GM23338 (cell line): ENCODE data around the gene ANAPC7. TPM values are rescaled to one million over a fixed set of nuclear protein-coding genes. Genes with fewer than 3 reads are reported as not detected.

Experiments used
- ATAC-seq: fragments of 200-7000 bp; cut with Tn5 transposase; 3 replicates; pipeline ENCODE4 v1.9.1; 2020
- DNase-seq: peaks from one replicate; pipeline ENCODE4 v3.0.0-alpha.2; 2015; ENCODE audit warnings: low spot score
- H2AFZ ChIP-seq: fragments of 200-600 bp; sonication (generic); 2 replicates; pipeline ENCODE4 v1.8.0; 2016; ENCODE audit warnings: antibody characterized with exemption, mild to moderate bottlenecking, moderate library complexity
- H3F3A ChIP-seq: fragments of 200-600 bp; sonication (generic); replicated peaks from 2 replicates; pipeline ENCODE4 v1.8.0; 2017; ENCODE audit warnings: antibody characterized with exemption, mixed run types, low read depth
- H3K27ac ChIP-seq: fragments of 200-600 bp; sonication (generic); 2 replicates; pipeline ENCODE4 v1.6.1; 2016; ENCODE audit warnings: low read depth
- H3K27me3 ChIP-seq: fragments of 200-600 bp; sonication (generic); 2 replicates; pipeline ENCODE4 v1.8.0; 2016; ENCODE audit warnings: mild to moderate bottlenecking, mixed run types, moderate library complexity; ENCODE audit not compliant: insufficient read depth
- H3K36me3 ChIP-seq: fragments of 200-600 bp; sonication (generic); 2 replicates; pipeline ENCODE4 v1.8.0; 2016; ENCODE audit warnings: mild to moderate bottlenecking; ENCODE audit not compliant: insufficient read depth
- H3K4me1 ChIP-seq: fragments of 200-600 bp; sonication (generic); 2 replicates; pipeline ENCODE4 v1.8.0; 2016; ENCODE audit warnings: mild to moderate bottlenecking, moderate library complexity; ENCODE audit not compliant: insufficient read depth
- H3K4me2 ChIP-seq: fragments of 200-600 bp; sonication (generic); 2 replicates; pipeline ENCODE4 v1.7.1; 2017; ENCODE audit warnings: mixed run types
- H3K4me3 ChIP-seq: fragments of 200-600 bp; sonication (generic); 2 replicates; pipeline ENCODE4 v1.6.1; 2016; ENCODE audit warnings: mixed run types
- H3K79me2 ChIP-seq: fragments of 200-600 bp; sonication (generic); replicated peaks from 2 replicates; pipeline ENCODE4 v1.8.0; 2017; ENCODE audit warnings: mild to moderate bottlenecking; ENCODE audit not compliant: insufficient read depth
- H3K9me2 ChIP-seq: fragments of 200-600 bp; sonication (generic); 2 replicates; pipeline ENCODE4 v1.8.0; 2017; ENCODE audit not compliant: insufficient read depth
- H4K20me1 ChIP-seq: fragments of 200-600 bp; sonication (generic); replicated peaks from 2 replicates; pipeline ENCODE4 v1.8.0; 2017; ENCODE audit warnings: mild to moderate bottlenecking; ENCODE audit not compliant: insufficient read depth
- H3K27ac Mint-ChIP-seq: 2 replicates; pipeline ENCODE4 v1.8.0; 2020; ENCODE audit warnings: inconsistent platforms, mild to moderate bottlenecking, moderate library complexity, mixed read lengths
- H3K27me3 Mint-ChIP-seq: 3 replicates; pipeline ENCODE4 v1.8.0; 2022; ENCODE audit warnings: low read depth, mild to moderate bottlenecking, moderate library complexity, mixed read lengths, inconsistent platforms; ENCODE audit not compliant: insufficient read depth, poor library complexity
- H3K36me3 Mint-ChIP-seq: 3 replicates; pipeline ENCODE4 v1.8.0; 2021; ENCODE audit warnings: low read depth, mild to moderate bottlenecking, inconsistent platforms, moderate library complexity, mixed read lengths
- H3K4me1 Mint-ChIP-seq: 3 replicates; pipeline ENCODE4 v1.8.0; 2020; ENCODE audit warnings: mild to moderate bottlenecking, inconsistent platforms, mixed read lengths
- H3K4me3 Mint-ChIP-seq: 3 replicates; pipeline ENCODE4 v1.8.0; 2021; ENCODE audit warnings: moderate library complexity, mild to moderate bottlenecking, inconsistent platforms, mixed read lengths
- H3K9me3 Mint-ChIP-seq: 3 replicates; pipeline ENCODE4 v1.8.0; 2020; ENCODE audit warnings: moderate library complexity, mild to moderate bottlenecking, inconsistent platforms, mixed read lengths
- CREB1 ChIP-seq: fragments of 250-450 bp; sonication (Bioruptor Pico); IDR thresholded peaks from 2 replicates; pipeline ENCODE4 v1.5.0; 2020; ENCODE audit warnings: low read depth, mild to moderate bottlenecking, moderate library complexity
- CTCF ChIP-seq, 2 experiments: fragments of 200-600 bp in 1 of 2; sonication (generic) in 1 of 2; conservative IDR thresholded peaks; 2 replicates each; pipeline versions ENCODE4 v1.5.1 to v1.6.1; 2016 to 2017; ENCODE audit warnings: antibody characterized with exemption in 2 of 2, low read depth in 2 of 2, mild to moderate bottlenecking in 2 of 2, moderate library complexity in 1 of 2
- ETS1 ChIP-seq: IDR thresholded peaks from 2 replicates; pipeline ENCODE4 v1.6.1; 2016; ENCODE audit warnings: antibody characterized with exemption
- EZH2 ChIP-seq: fragments of 200-600 bp; sonication (generic); IDR thresholded peaks from one replicate; pipeline ENCODE4 v1.8.0; 2017; ENCODE audit warnings: antibody characterized with exemption, mild to moderate bottlenecking, low read depth; ENCODE audit not compliant: unreplicated experiment
- JUNB ChIP-seq: IDR thresholded peaks from one replicate; pipeline ENCODE4 v1.6.1; 2016; ENCODE audit warnings: antibody characterized with exemption; ENCODE audit not compliant: unreplicated experiment
- NANOG ChIP-seq: IDR thresholded peaks from 2 replicates; pipeline ENCODE4 v1.6.1; 2016; ENCODE audit warnings: antibody characterized with exemption, borderline replicate concordance
- STAT1 ChIP-seq: IDR thresholded peaks from one replicate; pipeline ENCODE4 v1.6.1; 2016; ENCODE audit warnings: antibody characterized with exemption; ENCODE audit not compliant: unreplicated experiment
- ZNF114 ChIP-seq: fragments of 250-450 bp; sonication (Bioruptor Pico); IDR thresholded peaks from 2 replicates; pipeline ENCODE4 v1.5.0; 2020; ENCODE audit warnings: mild to moderate bottlenecking, moderate library complexity
- ZNF331 ChIP-seq: fragments of 250-450 bp; sonication (Bioruptor Pico); IDR thresholded peaks from 2 replicates; pipeline ENCODE4 v1.5.0; 2020; ENCODE audit warnings: low read depth, mild to moderate bottlenecking, moderate library complexity
- polyA plus RNA-seq: library from polyadenylated mRNA; unstranded; fragments of >200 nt; fragmentation: Nextera tagmentation; extraction: Ambion mirVana; gene quantifications from 2 replicates; pipeline ENCODE4 v1.2.1, GENCODE V29; 2016
- total RNA-seq: library from RNA; depleted of rRNA; stranded (reverse); fragments of >200 nt; shearing (Covaris generic); gene quantifications from 2 replicates; pipeline ENCODE4 v1.2.3, GENCODE V29; 2014
- TF ChIP-seq, protein P1 (sequence below): IDR thresholded peaks from one replicate; pipeline ENCODE4 v1.6.1; 2018; ENCODE audit warnings: antibody characterized with exemption; ENCODE audit not compliant: unreplicated experiment

Gene ANAPC7
- total and polyA plus RNA-seq, 2 experiments from 2014 or later: 71.0 to 99.3 TPM

- no peak for TF ChIP-seq STAT1
- TF ChIP-seq JUNB: no peak
- no peak for TF ChIP-seq CREB1 (CRISPR knock-in tag)
- no peak for TF ChIP-seq EZH2
- TF ChIP-seq CTCF (conservative IDR thresholded peaks at IDR 0.05; ENCODE audit: low read depth in 2 of 2): no peak
- TF ChIP-seq ZNF114 (CRISPR knock-in tag): no peak
- no peak for TF ChIP-seq ZNF331 (CRISPR knock-in tag)
- no peak for TF ChIP-seq ETS1
- TF ChIP-seq, protein P1, sequence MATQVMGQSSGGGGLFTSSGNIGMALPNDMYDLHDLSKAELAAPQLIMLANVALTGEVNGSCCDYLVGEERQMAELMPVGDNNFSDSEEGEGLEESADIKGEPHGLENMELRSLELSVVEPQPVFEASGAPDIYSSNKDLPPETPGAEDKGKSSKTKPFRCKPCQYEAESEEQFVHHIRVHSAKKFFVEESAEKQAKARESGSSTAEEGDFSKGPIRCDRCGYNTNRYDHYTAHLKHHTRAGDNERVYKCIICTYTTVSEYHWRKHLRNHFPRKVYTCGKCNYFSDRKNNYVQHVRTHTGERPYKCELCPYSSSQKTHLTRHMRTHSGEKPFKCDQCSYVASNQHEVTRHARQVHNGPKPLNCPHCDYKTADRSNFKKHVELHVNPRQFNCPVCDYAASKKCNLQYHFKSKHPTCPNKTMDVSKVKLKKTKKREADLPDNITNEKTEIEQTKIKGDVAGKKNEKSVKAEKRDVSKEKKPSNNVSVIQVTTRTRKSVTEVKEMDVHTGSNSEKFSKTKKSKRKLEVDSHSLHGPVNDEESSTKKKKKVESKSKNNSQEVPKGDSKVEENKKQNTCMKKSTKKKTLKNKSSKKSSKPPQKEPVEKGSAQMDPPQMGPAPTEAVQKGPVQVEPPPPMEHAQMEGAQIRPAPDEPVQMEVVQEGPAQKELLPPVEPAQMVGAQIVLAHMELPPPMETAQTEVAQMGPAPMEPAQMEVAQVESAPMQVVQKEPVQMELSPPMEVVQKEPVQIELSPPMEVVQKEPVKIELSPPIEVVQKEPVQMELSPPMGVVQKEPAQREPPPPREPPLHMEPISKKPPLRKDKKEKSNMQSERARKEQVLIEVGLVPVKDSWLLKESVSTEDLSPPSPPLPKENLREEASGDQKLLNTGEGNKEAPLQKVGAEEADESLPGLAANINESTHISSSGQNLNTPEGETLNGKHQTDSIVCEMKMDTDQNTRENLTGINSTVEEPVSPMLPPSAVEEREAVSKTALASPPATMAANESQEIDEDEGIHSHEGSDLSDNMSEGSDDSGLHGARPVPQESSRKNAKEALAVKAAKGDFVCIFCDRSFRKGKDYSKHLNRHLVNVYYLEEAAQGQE: no peak
These were observed 60.4 kb downstream of the ANAPC7 start (continued) for GRCh38 chr12:110343114-110343513.

- Histone ChIP-seq H3K4me3 (no peak overlapping the region), H3K9me2 (no peaks in the 10 kb centered on the region), H3F3A (peaks cover 14% of the 10 kb centered on the region), H3K27me3 (no peaks in the 10 kb centered on the region), H3K4me2 (no peak overlapping the region), H4K20me1 (peaks cover 42% of the 10 kb centered on the region), H2AFZ (no peak overlapping the region), H3K79me2 (no peaks in the 10 kb centered on the region), H3K4me1 (no peaks in the 10 kb centered on the region), H3K27ac (no peak overlapping the region), H3K36me3 (peaks cover 94% of the 10 kb centered on the region)
- no peak for DNase-seq
- H3K27ac Mint-ChIP-seq: no peak overlapping the region
- H3K4me1 Mint-ChIP-seq: peaks cover 5% of the 10 kb centered on the region
- no peak for ATAC-seq
- H3K4me3 Mint-ChIP-seq: no peak overlapping the region
- H3K27me3 Mint-ChIP-seq: peaks cover 2% of the 10 kb centered on the region
- H3K36me3 Mint-ChIP-seq: peaks cover 100% of the 10 kb centered on the region
- H3K9me3 Mint-ChIP-seq: no peaks in the 10 kb centered on the region
- TF ChIP-seq JUNB (no peak), ZNF331 (CRISPR knock-in tag) (no peak), CTCF (conservative IDR thresholded peaks at IDR 0.05; ENCODE audit: low read depth in 2 of 2) (no peak), NANOG (no peak)
These were observed 61.4 kb downstream of the ANAPC7 start for GRCh38 chr12:110342157-110342556.
